ENCODE results near the gene SEZ6L2.
A peak's percentile ranks its signal among the peaks of the same experiment; 100 is the strongest.
"Not testable (repeated sequence)": the region's sequence is repeated elsewhere in the genome, so short reads cannot be mapped to it uniquely, and the experiment has no call there.

SEZ6L2 gene

GRCh38 chr16:29899516-29900101, at the start of gene SEZ6L2:
Gene SEZ6L2 (minus strand): TSS chr16:29899550. CDS start chr16:29899019, 531 bp downstream.
- peak; percentile 48 for DNase-seq

GRCh38 chr16:29947897-29948296, 48.5 kb upstream of the SEZ6L2 start:
- no peak for DNase-seq

GRCh38 chr16:29943846-29944799, 44.8 kb upstream of the SEZ6L2 start:
- no peak for DNase-seq

GRCh38 chr16:29940656-29941055, 41.3 kb upstream of the SEZ6L2 start:
- no peak for DNase-seq

GRCh38 chr16:29931750-29932149, 32.4 kb upstream of the SEZ6L2 start:
- not testable (repeated sequence) for DNase-seq

- no peak for DNase-seq
Measured at GRCh38 chr16:29927070-29927905, 27.9 kb upstream of the SEZ6L2 start.

- no peak for DNase-seq
Measured at GRCh38 chr16:29926711-29927052, 27.3 kb upstream of the SEZ6L2 start.

GRCh38 chr16:29925781-29926710, 26.7 kb upstream of the SEZ6L2 start, which contains the start of gene KCTD13:
Gene KCTD13 (minus strand): TSS chr16:29926226. CDS start chr16:29926033, 193 bp downstream.
- DNase-seq = peak; percentile 87

GRCh38 chr16:29925105-29925756, 25.9 kb upstream of the SEZ6L2 start:
- DNase-seq = no peak

- no peak for DNase-seq
Measured at GRCh38 chr16:29922986-29923501, 23.7 kb upstream of the SEZ6L2 start.

- DNase-seq = no peak
Measured at GRCh38 chr16:29922326-29922725, 23.0 kb upstream of the SEZ6L2 start.

- no peak for DNase-seq
Measured at GRCh38 chr16:29921034-29921385, 21.7 kb upstream of the SEZ6L2 start.

- DNase-seq = no peak
Measured at GRCh38 chr16:29920288-29921033, 21.1 kb upstream of the SEZ6L2 start.

- DNase-seq = no peak
Measured at GRCh38 chr16:29916979-29917378, 17.6 kb upstream of the SEZ6L2 start.

- no peak for DNase-seq
Measured at GRCh38 chr16:29915590-29916247, 16.4 kb upstream of the SEZ6L2 start.

- no peak for DNase-seq
Measured at GRCh38 chr16:29913514-29913913, 14.2 kb upstream of the SEZ6L2 start.

- DNase-seq = no peak
Measured at GRCh38 chr16:29912087-29912486, 12.7 kb upstream of the SEZ6L2 start.

- DNase-seq = no peak
Measured at GRCh38 chr16:29911676-29912010, 12.3 kb upstream of the SEZ6L2 start.

GRCh38 chr16:29910819-29911675, 11.7 kb upstream of the SEZ6L2 start:
- DNase-seq = peak; percentile 38
